H1 (cell line): ENCODE results near the gene AP1S1. TPM values are rescaled to one million over a fixed set of nuclear protein-coding genes. Genes with fewer than 3 reads are reported as not detected.

Experiments
- CTCF ChIA-PET: fragments of 300-600 bp; sonication (Branson Sonifier 250); formaldehyde crosslinking; loops from one replicate; lab custom pipeline; 2021; ENCODE audit not compliant: partially characterized antibody; lab: Charles Lee
- POLR2A ChIA-PET: fragments of 300-600 bp; sonication (Branson Sonifier 250); formaldehyde crosslinking; loops from one replicate; lab custom pipeline; 2021; ENCODE audit warnings: inconsistent platforms; ENCODE audit not compliant: partially characterized antibody; lab: Charles Lee
- DNase-seq, 2 experiments: peaks; one replicate each; pipeline versions ENCODE4 v3.0.0 to v3.0.0-alpha.2; 2010 to 2022; ENCODE audit warnings: low spot score in 2 of 2, low read depth in 1 of 2, mixed read lengths in 1 of 2
- FAIRE-seq: peaks from 2 replicates; lab custom pipeline; 2011; peaks lifted over from hg19 to GRCh38; lab: Jason Lieb, UNC
- H2AFZ ChIP-seq: 2 replicates; pipeline ENCODE4 v1.8.1; 2012; ENCODE audit warnings: low read length, inconsistent platforms
- H2AK5ac ChIP-seq: 2 replicates; pipeline ENCODE4 v1.6.1; 2013; ENCODE audit warnings: low read depth, low read length
- H2BK120ac ChIP-seq: replicated peaks from 2 replicates; pipeline ENCODE3; 2013; ENCODE audit warnings: low read depth, low read length, inconsistent platforms
- H2BK12ac ChIP-seq: 2 replicates; pipeline ENCODE4 v1.6.1; 2013; ENCODE audit warnings: low read depth, low read length
- H2BK15ac ChIP-seq: 2 replicates; pipeline ENCODE4 v1.6.1; 2013; ENCODE audit warnings: low read length
- H2BK20ac ChIP-seq: 2 replicates; pipeline ENCODE4 v1.6.1; 2013; ENCODE audit warnings: low read length
- H2BK5ac ChIP-seq: 2 replicates; pipeline ENCODE4 v1.6.1; 2013; ENCODE audit warnings: low read depth, low read length
- H3K14ac ChIP-seq: 2 replicates; pipeline ENCODE4 v1.6.1; 2013; ENCODE audit warnings: inconsistent platforms; ENCODE audit not compliant: insufficient read length
- H3K18ac ChIP-seq: 2 replicates; pipeline ENCODE4 v1.6.1; 2013; ENCODE audit warnings: low read length; ENCODE audit errors: extremely low read depth
- H3K23ac ChIP-seq: 2 replicates; pipeline ENCODE4 v1.6.1; 2013; ENCODE audit warnings: inconsistent platforms; ENCODE audit not compliant: insufficient read length
- H3K23me2 ChIP-seq: 2 replicates; pipeline ENCODE4 v1.6.1; 2013; ENCODE audit warnings: low read depth, low read length
- H3K27ac ChIP-seq: 2 replicates; pipeline ENCODE4 v1.6.1; 2011; ENCODE audit warnings: low read depth, low read length, inconsistent platforms
- H3K27me3 ChIP-seq, 4 experiments: replicated peaks in 1 of 4; 1 replicate in 1 of 4; 2 replicates in 3 of 4; pipeline versions ENCODE4 v1.6.1 to v1.8.1; 2011 to 2013; ENCODE audit warnings: low read length in 3 of 4, mild to moderate bottlenecking in 3 of 4, inconsistent platforms in 2 of 4, mixed read lengths in 2 of 4, moderate library complexity in 1 of 4; ENCODE audit not compliant: control insufficient read depth in 3 of 4, insufficient read depth in 3 of 4; ENCODE audit errors: extremely low read depth in 1 of 4
- H3K36me3 ChIP-seq, 4 experiments: 2 replicates each; pipeline versions ENCODE4 v1.6.1 to v1.8.1; 2011 to 2013; ENCODE audit warnings: mild to moderate bottlenecking in 4 of 4, low read length in 3 of 4, moderate library complexity in 2 of 4, control low read depth in 1 of 4, inconsistent platforms in 1 of 4; ENCODE audit not compliant: insufficient read depth in 4 of 4, control insufficient read depth in 2 of 4
- H3K4ac ChIP-seq: replicated peaks from 2 replicates; pipeline ENCODE3; 2013; ENCODE audit warnings: low read length, low read depth, mixed read lengths, inconsistent platforms; ENCODE audit not compliant: insufficient read length
- H3K4me1 ChIP-seq, 4 experiments: replicated peaks in 1 of 4; 1 replicate in 1 of 4; 2 replicates in 3 of 4; pipeline versions ENCODE4 v1.6.1 to v1.8.1; 2011 to 2013; ENCODE audit warnings: low read length in 3 of 4, inconsistent platforms in 2 of 4, mixed read lengths in 1 of 4; ENCODE audit not compliant: insufficient read depth in 4 of 4, control insufficient read depth in 3 of 4
- H3K4me2 ChIP-seq, 2 experiments: 2 replicates each; pipeline versions ENCODE4 v1.6.1 to v1.8.1; 2011 to 2013; ENCODE audit warnings: low read depth in 2 of 2, low read length in 2 of 2, control low read depth in 1 of 2, inconsistent platforms in 1 of 2, mild to moderate bottlenecking in 1 of 2; ENCODE audit not compliant: insufficient read depth in 1 of 2
- H3K4me3 ChIP-seq, 4 experiments: fragments of 200-600, 300-600 bp in 1 of 4; sonication (generic), shearing (Covaris generic), sonication (Bioruptor Twin) in 1 of 4; 2 replicates each; pipeline versions ENCODE4 v1.5.1 to v1.8.1; 2011 to 2016; ENCODE audit warnings: low read length in 4 of 4, low read depth in 3 of 4, control low read depth in 2 of 4, inconsistent platforms in 2 of 4, mild to moderate bottlenecking in 2 of 4, mixed read lengths in 1 of 4, moderate library complexity in 1 of 4; ENCODE audit not compliant: insufficient read depth in 2 of 4; ENCODE audit errors: extremely low read depth in 1 of 4
- H3K56ac ChIP-seq: replicated peaks from 2 replicates; pipeline ENCODE3; 2013; ENCODE audit warnings: low read depth, mild to moderate bottlenecking, mixed read lengths, low read length, inconsistent platforms; ENCODE audit not compliant: insufficient read length
- H3K79me1 ChIP-seq: 2 replicates; pipeline ENCODE4 v1.6.1; 2013; ENCODE audit warnings: low read depth, low read length, control low read depth
- H3K79me2 ChIP-seq, 2 experiments: 2 replicates each; pipeline versions ENCODE4 v1.6.1 to v1.8.1; 2012 to 2013; ENCODE audit warnings: low read length in 2 of 2, mild to moderate bottlenecking in 2 of 2, inconsistent platforms in 1 of 2; ENCODE audit not compliant: insufficient read depth in 2 of 2, control insufficient read depth in 1 of 2
- H3K9ac ChIP-seq, 4 experiments: replicated peaks in 1 of 4; 1 replicate in 1 of 4; 2 replicates in 3 of 4; pipeline versions ENCODE4 v1.6.1 to v1.8.1; 2011 to 2013; ENCODE audit warnings: low read depth in 3 of 4, low read length in 3 of 4, control low read depth in 2 of 4, mild to moderate bottlenecking in 2 of 4, moderate library complexity in 2 of 4, inconsistent platforms in 1 of 4; ENCODE audit errors: extremely low read depth in 1 of 4
- H3K9me3 ChIP-seq, 2 experiments: 2 replicates each; pipeline versions ENCODE4 v1.6.1 to v1.8.1; 2012 to 2013; ENCODE audit warnings: mild to moderate bottlenecking in 2 of 2, moderate library complexity in 2 of 2, control low read depth in 1 of 2, inconsistent platforms in 1 of 2, low read depth in 1 of 2, low read length in 1 of 2, mixed read lengths in 1 of 2; ENCODE audit not compliant: insufficient read depth in 2 of 2
- H4K20me1 ChIP-seq, 2 experiments: replicated peaks in 1 of 2; 2 replicates each; pipeline versions ENCODE3 to v1.8.1; 2011 to 2013; ENCODE audit warnings: inconsistent platforms in 2 of 2, low read length in 2 of 2, mild to moderate bottlenecking in 1 of 2; ENCODE audit not compliant: insufficient read depth in 2 of 2, control insufficient read depth in 1 of 2
- H4K5ac ChIP-seq: 2 replicates; pipeline ENCODE4 v1.6.1; 2013; ENCODE audit warnings: low read length, low read depth, mixed read lengths, inconsistent platforms; ENCODE audit not compliant: insufficient read length
- H4K8ac ChIP-seq: 2 replicates; pipeline ENCODE4 v1.8.0; 2013; ENCODE audit warnings: mild to moderate bottlenecking, moderate library complexity, low read length, inconsistent platforms; ENCODE audit not compliant: insufficient read depth; ENCODE audit errors: extremely low read depth
- H4K91ac ChIP-seq: replicated peaks from 2 replicates; pipeline ENCODE3; 2013; ENCODE audit warnings: low read length, mixed read lengths, inconsistent platforms; ENCODE audit not compliant: insufficient read length
- EZH2 ChIP-seq: fragments of 200-600 bp; sonication (generic); IDR thresholded peaks from 2 replicates; pipeline ENCODE4 v1.7.1; 2012; ENCODE audit warnings: low read depth, mild to moderate bottlenecking, moderate library complexity, low read length, inconsistent platforms; ENCODE audit not compliant: severe bottlenecking
- POLR2A ChIP-seq, 2 experiments: IDR thresholded peaks; 1 replicate in 1 of 2; 2 replicates in 1 of 2; pipeline ENCODE4 v1.6.1; 2011; ENCODE audit warnings: low read depth in 2 of 2, low read length in 2 of 2, mild to moderate bottlenecking in 2 of 2; ENCODE audit errors: control extremely low read depth in 1 of 2
- SP1 ChIP-seq: IDR thresholded peaks from 2 replicates; pipeline ENCODE4 v1.6.1; 2011; ENCODE audit warnings: low read depth, low read length
- WGBS, 2 experiments: shearing (Covaris generic) in 1 of 2; methylation state at CpG; one replicate each; pipeline versions ENCODE4 v1.1.6 to v1.1.7; 2013 to 2015; ENCODE audit warnings: low lambda C conversion rate in 2 of 2, mixed read lengths in 2 of 2, inconsistent platforms in 1 of 2, low coverage in 1 of 2, missing lambda C conversion rate in 1 of 2; ENCODE audit not compliant: insufficient replicate concordance in 2 of 2, insufficient coverage in 1 of 2, insufficient read length in 1 of 2; ENCODE audit errors: extremely low coverage in 1 of 2, missing lambda C conversion rate in 1 of 2; 5-methylcytosine and 5-hydroxymethylcytosine counted together
- polyA plus RNA-seq, 7 experiments: library from polyadenylated mRNA; depleted of rRNA in 3 of 7; stranded (reverse) in 5 of 7; unstranded in 2 of 7; fragments of >200 nt in 5 of 7; fragments of 200-250 nt in 2 of 7; gene quantifications; 1 replicate in 5 of 7; 2 replicates in 1 of 7; 4 replicates in 1 of 7; pipeline versions ENCODE4 v1.2.1 to v1.2.3, GENCODE V29; 2011 to 2013; ENCODE audit warnings: missing spikeins in 2 of 7, mixed read lengths in 2 of 7
- total RNA-seq: library from RNA; stranded (reverse); fragmentation: NEBNext Ultra II Directional; extraction: Animal tissue kit (Norgen Biotek cat#: 25700); gene quantifications from 2 replicates; pipeline ENCODE4 v1.2.1, GENCODE V29; 2021

Gene AP1S1
- total and polyA plus RNA-seq, 2 of the 8 experiments (the other 6 are each of a cell fraction or from before 2014, with no cell fraction given) = 56.1 to 59.3 TPM

GRCh38 chr7:101171442-101171837 is 17.2 kb downstream of the AP1S1 start:
- Histone ChIP-seq H4K91ac (no peak overlapping the region), H2BK5ac (0 out of 2 replicates have a peak overlapping the region, but pooled peaks have one; percentile 74)
- CTCF ChIA-PET = interaction anchor here (0.6 to 3.0 kb wide), 23 partner anchors 9 to 587 kb away, joined by 3 to 38 read pairs (median 5); partner anchors contain the start of genes MOGAT3 and NAT16

More at GRCh38 chr7:101171442-101171837, 17.2 kb downstream of the AP1S1 start:
- Histone ChIP-seq H3K4me3 (peak overlapping the region in 3 of 4 experiments; percentile 16 to 68 (median 42); a peak in 6 of 8 replicates), H3K79me1 (no peaks in the 10 kb centered on the region), H3K36me3 (no peaks in the 10 kb centered on the region), H3K9ac (no peak overlapping the region), H3K18ac (no peak overlapping the region), H2BK120ac (no peak overlapping the region), H2BK12ac (peak overlapping the region; percentile 27; the same call in 1 of the 2 replicates), H4K20me1 (peaks cover 0 to 9% of the 10 kb centered on the region in 2 experiments), H3K9me3 (no peaks in the 10 kb centered on the region), H3K56ac (no peak overlapping the region), H3K4ac (no peak overlapping the region), H3K27me3 (peaks cover 56 to 96% (median 84%) of the 10 kb centered on the region in 4 experiments), H4K5ac (no peak overlapping the region), H3K4me2 (peak overlapping the region; percentile 44 to 95), H3K23me2 (peaks cover 29% of the 10 kb centered on the region), H3K79me2 (no peaks in the 10 kb centered on the region), H2AFZ (no peak overlapping the region), H2AK5ac (no peak overlapping the region), H3K27ac (no peak overlapping the region), H3K23ac (no peak overlapping the region), H2BK20ac (peak overlapping the region; percentile 8; the same call in 1 of the 2 replicates), H3K14ac (no peak overlapping the region), H2BK15ac (peak overlapping the region; percentile 65; the same call in 1 of the 2 replicates), H3K4me1 (peaks cover 11 to 67% (median 46%) of the 10 kb centered on the region in 4 experiments), H4K8ac (no peak overlapping the region)
- WGBS, 2 experiments = 6% methylated on average over 9 of the region's 13 CpGs; no CpG with 5 or more reads in 1 of the 2 experiments
- POLR2A ChIA-PET = interaction anchor here (0.6 to 2.2 kb wide), 10 partner anchors 9 to 315 kb away, joined by 3 to 10 read pairs (median 4); no protein-coding TSS in a partner anchor
- FAIRE-seq (no peak), DNase-seq (no peak)
- no peak for TF ChIP-seq POLR2A (IDR thresholded peaks at IDR 0.05; ENCODE audit: control extremely low read depth in 1 of 2, low read depth in 2 of 2, low read length in 2 of 2)
- TF ChIP-seq EZH2 = peak; percentile 19
- no peak for TF ChIP-seq SP1
